NCI-H128 (cell line): Measurements from ENCODE around the gene SLC25A52.
"Not testable (repeated sequence)": the region's sequence is repeated elsewhere in the genome, so short reads cannot be mapped to it uniquely, and the experiment has no call there.

Experiments
- DNase-seq: peaks from one replicate; lab custom pipeline; 2025; ENCODE audit not compliant: unreplicated experiment; lab: John Stamatoyannopoulos, UW

SLC25A52 gene

DNA sequence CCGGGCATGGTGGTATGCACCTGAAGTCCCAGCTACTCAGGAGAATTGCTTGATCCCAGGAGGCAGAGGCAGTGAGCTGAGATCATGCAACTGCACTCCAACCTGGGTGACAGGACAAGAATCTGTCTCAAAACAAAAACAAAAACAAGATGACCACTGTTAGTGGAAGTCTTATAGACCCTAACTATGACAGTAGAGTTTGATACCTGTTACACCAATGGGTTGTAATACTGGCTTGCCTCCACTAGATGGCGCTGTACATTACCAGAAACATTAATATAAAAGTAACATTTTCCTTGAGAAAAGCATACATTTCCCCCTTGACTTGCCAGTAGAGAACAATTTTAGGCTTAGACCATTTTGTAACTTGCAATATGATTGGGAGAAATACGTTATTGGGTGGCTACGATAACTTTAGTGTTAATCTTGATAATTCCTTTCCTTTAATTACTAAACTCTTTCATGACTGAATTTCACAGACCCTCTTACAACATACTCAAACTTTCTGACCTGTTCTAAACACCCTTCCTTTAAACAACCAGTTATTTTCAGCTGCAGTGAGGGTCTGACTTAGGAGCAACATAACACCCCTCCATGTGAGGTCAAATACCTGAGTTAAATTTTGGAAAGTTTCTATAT, 19.5 kb downstream of the SLC25A52 start:
- DNase-seq, result peak; percentile 18

DNA sequence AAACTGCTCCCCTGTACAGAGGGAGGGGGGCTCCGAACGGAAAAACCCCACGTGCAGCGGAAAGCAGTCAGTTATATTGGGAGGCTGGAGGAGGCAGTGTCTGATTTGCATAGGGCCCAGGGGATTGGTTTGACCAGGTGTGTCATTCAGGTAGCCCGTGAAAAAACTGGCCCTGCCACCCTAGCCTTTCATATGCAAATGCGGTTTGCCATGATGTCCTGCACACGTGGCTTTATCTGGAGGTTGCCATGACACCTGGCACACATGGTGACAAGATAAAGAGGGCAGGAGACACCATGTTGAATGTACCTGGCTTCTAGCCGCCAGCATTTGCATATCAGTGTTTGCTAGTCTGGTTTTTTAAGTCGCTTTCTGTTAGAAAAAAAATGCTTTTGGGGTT, 20.5 kb downstream of the SLC25A52 start:
- DNase-seq, result no peak

DNA sequence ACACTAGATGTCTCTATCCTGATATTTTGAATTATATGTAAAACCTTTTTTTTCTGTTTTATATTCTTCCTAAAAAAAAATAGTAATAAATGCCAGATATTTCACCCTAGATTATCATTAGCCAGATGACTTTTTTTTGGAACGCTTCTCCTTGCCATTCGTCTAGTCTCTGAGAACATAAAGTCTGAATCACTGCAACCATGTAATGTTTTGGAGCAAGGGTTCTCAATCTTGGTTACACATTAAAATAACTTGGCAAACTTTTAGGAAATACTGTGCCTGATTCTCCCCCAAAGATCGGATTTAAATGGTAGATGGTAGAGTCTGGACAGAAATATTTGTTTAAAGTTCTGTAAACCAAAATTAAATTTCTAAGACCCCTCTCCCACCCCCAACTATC, 21.0 kb downstream of the SLC25A52 start:
- DNase-seq, result no peak

DNA sequence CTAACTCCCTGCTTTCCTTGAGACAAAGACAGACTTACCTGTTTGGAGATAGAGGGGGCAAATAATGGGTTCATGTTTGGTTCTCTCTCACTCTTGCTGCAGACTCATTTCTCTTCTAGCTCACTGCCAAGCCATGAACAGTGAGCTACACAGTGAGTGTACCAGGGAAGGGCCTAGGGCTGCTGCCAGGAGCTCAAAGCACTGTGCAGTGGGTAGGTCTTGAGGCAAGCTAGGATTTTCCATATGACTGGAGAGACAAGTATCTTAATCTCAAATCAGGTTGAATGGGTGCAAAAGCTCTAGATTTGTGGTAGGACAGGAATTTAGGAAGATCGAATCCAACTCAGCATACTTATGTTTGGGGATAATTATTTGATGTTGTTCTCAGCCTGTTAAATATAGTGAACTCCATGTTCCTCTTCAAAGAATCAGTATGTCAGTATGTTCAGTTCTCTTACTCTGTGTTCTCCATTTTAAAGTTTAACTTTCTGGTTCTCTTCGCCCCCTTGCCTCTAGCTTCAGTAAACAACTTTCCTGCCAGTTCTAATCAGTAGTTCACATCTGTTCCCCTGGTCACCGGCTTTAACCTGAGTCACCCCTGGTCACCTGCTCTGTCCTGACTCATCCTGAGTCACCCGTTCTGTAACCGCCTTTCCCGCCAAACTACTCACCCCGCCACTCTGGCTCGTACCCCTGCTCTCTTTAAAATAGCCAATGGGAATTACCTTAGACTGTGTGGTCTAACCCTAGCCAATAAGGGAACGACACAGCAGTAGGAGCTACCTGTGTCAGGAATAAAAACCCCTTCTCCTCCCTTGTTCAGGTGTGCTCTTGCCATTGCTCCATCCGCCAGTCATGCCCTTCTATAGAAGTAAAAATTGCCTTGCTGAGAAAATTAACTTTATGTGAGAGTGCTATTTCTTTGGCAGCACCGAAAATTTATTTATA, 21.9 kb downstream of the SLC25A52 start:
- no peak for DNase-seq

DNA sequence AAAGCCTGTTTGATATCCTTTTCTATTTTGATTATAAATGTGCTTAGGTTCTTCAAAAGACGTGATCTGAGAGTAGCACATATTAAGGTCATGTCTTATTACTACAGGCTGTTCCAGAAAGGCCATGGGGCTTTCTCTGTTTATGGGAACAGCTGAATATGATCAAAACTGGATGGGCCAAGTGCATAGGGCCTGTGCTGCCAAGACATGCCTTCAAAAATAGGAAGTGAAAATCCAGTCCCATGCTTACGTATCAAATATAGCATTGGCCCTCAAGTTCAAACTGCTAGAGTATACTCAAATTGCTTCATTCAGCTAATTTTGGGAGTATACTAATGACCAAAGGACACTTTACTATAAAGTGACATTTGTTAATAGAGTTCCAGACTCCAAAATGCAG, 24.1 kb downstream of the SLC25A52 start:
- no peak for DNase-seq

DNA sequence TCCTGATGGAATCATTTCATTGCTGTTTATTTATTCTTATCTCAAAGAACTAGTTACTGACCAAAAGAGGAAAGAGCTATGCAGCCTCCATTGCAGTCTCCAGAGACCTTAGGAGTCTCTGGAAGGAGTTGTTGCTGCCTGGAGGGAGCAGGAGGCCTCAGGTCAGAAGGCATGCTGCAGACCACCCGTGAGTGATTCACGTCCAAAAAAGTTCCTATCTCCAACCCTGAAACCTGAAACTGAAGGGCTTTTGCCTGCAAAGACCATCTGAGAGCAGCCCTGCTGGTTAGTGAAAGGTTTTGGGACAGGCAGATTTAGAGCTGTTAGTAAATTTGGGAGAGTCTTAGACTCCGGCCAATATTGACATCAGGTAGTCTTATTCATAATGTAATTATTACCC, 29.1 kb downstream of the SLC25A52 start:
- no peak for DNase-seq

DNA sequence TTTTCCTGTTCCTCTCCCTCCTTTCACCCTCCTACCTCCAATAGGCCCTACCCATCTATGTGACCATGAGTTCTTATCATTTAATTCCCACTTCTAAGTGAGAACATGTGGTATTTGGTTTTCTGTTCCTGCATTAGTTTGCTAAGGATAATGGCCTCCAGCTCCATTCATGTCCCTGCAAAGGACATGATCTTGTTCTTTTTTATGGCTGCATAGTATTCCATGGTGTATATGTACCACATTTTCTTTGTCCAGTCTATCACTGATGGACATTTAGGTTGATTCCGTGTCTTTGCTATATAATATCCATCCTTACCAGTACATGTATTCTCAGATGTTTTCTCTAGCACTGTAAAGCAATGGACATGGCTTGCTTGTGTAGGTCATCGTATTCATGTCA, 31.5 kb downstream of the SLC25A52 start:
- not testable (repeated sequence) for DNase-seq

DNA sequence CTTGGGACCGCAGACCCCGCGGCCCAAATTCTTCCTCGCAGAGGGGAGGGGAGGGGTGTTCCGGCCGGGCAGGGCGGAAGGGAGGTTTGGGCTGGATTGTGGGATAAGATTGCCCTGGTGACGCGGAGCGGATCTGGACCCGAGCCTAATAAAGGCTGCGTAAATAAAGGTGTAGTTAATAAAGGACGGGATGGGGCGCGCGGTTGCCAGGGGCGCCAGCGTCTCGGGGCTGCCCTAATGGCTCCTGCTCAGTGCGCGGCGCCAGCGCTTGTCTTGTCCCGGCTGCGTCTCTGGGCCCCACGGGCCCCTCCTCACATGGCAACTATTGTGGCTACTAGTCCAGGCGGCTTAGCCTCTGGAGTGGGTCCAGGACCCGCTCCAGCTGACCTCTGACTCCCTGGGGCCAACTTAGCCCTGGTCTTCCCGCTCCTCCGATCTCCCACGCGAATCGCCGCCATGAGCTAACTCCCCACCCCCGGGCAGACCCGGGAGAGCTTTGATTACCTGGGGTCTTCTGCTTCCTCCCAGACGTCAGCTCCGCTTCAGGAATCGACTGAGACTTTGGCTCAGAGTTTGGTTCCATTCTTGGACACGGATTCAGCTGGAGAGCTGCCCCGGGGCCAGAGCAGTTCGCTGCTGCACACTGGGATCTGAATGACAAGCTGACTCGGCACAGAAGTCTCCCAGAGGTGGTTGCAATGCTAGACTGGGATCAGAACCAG, 36.5 kb downstream of the SLC25A52 start:
- DNase-seq, result peak; percentile 11

DNA sequence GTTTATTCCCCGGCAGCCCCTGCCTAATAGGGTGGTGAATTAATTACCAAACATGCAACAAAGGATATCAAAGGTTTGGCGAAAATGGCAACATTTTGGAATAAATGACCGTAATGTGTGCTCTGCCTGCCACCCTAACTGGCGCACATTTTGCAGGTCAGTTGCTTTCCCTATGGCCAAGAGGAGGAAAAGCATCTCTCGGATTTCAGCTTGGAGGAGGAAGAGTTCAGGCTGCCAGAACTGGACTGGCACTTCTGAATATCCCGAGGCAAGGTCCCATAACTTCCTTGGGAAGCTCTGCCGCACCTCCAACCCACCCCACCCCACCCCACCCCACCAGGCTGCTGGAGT, 37.1 kb downstream of the SLC25A52 start:
- no peak for DNase-seq

DNA sequence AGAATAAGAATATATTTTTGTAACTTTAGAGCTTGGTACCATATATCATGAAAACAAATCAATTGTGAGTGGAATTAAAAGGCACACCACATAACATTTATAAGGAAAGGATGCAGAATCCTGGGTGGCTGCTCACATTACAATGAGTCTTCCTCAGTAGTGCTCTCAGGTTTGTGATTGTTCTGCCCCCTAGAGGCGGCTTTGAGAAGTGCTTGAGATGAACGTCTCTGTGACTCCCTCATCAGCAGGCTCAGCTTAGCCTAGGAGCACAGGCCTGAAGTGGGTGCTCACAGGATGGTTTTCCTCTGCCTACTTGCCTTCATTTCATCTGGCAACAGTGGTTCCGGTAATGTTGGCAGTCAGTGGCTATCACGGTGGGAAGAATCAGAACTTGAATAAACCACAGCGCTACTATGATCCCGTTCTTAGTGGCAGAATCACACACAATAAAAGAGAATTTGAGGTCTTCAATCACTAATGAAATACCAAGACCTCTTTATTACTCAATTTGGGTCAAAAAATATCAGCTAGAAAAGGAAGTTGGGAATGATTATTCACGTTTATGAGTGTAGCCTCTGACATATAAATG, 38.2 kb downstream of the SLC25A52 start:
- peak; percentile 66 for DNase-seq

DNA sequence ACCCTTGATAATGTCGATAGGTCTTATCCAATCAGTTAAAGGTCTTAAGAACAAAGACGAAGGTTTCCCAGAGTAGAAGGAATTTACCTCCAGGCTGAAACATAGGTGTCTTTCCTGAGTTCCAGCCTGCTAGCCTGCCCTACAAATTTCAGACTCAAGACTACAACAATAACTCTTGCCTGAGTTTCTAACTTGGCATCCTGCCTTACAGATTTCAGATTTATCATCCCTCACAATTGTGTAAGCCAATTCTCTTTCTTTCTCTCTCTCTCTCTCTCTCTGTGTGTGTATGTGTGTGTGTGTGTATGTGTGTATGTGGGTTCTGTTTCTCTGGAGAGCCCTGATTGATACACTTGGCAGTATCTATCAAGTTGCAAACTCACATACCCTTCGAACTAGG, 39.1 kb downstream of the SLC25A52 start:
- DNase-seq, result no peak

DNA sequence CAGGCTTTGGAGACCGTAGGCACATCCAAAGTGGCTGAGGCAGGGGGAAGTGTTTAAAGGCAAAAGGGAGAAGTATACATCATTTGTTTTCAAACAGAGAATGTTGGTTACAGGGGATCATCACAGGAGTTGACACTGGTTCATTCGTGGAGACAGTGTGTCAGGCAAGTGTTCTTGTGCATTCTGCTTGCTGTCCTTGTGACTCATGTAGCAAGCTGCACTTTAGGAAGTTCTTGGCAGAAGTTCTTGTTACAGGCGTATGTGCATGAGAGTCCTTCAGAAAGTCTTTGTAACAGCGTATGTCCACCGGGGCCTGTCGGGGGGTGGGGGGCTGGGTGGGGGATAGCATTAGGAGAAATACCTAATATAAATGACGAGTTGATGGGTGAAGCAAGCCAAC, 39.8 kb downstream of the SLC25A52 start:
- no peak for DNase-seq

DNA sequence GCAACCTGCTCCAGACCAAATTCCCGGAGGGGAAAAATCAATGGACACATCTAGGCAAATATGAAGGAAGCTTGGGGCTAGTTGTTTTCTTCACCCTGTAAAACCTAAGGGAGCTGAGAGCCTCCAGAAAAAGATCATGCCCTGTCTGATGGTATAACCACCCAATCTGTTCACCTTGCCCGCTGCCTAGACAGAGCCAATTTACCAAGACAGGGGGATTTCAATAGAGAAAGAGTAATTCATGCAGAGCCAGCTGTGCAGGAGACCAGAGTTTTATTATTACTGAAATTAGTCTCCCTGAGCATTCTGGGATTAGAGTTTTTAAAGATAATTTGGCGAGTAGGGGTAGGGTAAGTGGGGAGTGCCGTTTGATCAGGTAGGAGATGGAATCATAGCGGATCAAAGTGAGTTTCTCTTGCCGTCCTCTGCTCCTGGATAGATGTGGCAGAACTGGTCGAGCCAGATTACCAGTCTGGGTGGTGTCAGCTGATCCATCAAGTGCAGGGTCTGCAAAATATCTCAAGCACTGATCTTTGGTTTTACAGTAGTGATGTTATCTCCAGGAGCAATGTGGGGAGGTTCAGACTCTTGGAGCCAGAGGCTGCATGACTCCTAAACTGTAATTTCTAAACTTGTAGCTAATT, 41.2 kb downstream of the SLC25A52 start:
- no peak for DNase-seq

DNA sequence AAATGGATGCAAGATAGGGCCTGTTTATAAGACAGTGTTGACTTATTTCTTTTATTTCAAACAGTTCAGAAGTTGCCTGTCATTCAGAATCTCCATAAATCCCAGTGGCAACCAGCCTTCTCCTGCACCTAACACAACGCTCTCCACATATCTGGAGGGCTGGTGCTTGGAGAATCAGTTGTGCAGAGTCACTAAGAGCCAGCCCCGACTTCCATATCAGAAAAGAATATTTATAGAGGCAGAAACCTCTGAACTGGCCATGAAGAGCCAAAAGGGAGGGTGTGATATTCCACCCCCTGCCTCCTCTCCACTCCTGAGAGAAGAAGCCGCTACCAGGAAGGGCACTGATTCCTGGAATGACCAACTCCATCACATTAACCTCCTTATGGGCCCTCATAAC, 42.3 kb downstream of the SLC25A52 start:
- DNase-seq, result no peak

DNA sequence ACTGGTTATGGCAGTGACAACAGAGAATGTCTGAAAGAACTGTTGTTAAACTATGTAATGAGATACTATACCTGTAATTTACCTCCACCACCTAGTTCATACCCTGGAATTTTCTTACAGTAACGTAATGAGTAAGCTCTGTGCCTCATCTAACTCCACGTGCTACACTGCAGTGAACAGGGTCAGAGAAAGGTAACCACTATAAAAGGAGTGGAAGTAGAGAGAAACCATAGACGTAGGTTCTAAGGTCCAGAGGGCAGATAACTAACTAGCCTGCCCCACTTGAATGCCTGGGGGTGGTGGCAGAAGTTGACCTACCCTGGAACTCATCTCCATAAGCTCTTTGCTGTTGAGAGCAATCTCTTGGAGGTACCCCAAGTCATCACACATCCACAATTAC, 44.3 kb downstream of the SLC25A52 start:
- no peak for DNase-seq

DNA sequence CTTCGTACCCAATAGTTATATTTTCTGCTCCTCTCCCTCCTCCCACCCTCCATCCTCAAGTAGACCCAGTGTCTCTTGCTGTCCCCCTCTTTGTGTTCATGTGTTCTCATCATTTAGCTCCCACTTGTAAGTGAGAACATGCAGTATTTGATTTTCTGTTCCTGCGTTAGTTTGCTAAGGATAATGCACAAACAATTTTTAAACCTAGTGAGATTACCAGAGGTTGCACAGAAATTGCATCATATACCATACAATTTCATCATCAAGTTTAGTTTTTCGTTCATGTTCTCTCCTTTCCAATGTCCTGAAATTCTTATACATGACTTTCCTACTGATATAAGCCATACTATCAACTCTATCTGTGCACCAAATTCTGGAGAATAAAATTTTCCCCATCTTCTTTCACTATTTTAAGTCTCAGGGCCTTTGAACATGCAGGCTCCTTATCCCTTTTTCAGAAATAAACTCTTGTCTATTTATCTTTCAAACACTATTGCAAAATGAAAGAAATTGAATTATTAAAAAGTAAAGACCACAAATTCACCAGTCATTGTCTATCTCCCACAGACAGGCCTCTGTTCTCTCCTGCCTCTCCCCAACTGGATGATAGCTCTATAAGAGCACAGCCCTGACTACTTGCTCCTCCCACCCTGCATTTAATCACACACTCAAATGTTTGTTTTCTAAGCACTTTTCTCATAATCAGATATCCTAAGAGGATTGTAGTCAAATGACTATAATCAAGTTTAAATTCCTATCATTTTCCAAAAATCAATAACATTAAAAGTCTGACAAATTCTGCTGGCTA, 49.1 kb downstream of the SLC25A52 start:
- no peak for DNase-seq

DNA sequence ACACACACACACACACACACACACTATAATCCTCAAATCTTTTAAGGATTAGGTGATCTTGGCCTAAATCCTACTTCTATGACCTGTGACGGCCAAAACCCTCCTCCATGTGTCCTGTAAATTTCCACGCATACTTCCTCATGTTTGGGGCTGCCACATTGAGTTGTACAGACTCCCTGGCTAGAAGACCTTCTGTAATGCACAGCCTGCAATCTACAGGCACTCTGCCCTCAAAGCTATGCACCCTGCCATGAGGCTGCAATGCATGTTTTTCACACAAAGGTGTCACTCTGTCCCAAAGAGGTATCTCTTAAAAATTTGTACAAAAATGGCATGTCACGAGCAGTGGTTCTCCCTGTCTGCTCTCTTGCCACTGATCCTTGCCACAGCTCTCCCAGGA, 49.9 kb downstream of the SLC25A52 start:
- no peak for DNase-seq
